MV-4-11 (cell line): ENCODE results near the gene CLCN2.

Source experiments
- DNase-seq: peaks from one replicate; lab custom pipeline; 2025; lab: John Stamatoyannopoulos, UW

Gene CLCN2

GRCh38 chr3:184296616-184297015 is 64.8 kb downstream of the CLCN2 start:
- no peak for DNase-seq
